Measurements from ENCODE around the gene TOPBP1.

The TOPBP1 gene

GRCh38 chr3:133659806-133660205, 1.9 kb downstream of the TOPBP1 start:
- peaks cover 43% of the 10 kb centered on the region for H3K79me2 ChIP-seq (ENCODE audit: low read length)
- H3K27me3 ChIP-seq (ENCODE audit: low read depth, low read length), result no peaks in the 10 kb centered on the region
- H3K4me2 ChIP-seq (ENCODE audit: low read length), result peak overlapping the region; percentile 89
- H4K20me1 ChIP-seq (ENCODE audit: insufficient read depth, low read length), result no peaks in the 10 kb centered on the region
- no peak overlapping the region for H2AFZ ChIP-seq (ENCODE audit: low read depth, low read length)
- H3K9ac ChIP-seq (ENCODE audit: low read length), result no peak overlapping the region
- H3K4me1 ChIP-seq (ENCODE audit: low read length), result peaks cover 30% of the 10 kb centered on the region
- H3K4me3 ChIP-seq (ENCODE audit: low read length), result peak overlapping the region; percentile 85; the same call in 1 of the 2 replicates
- H3K9me3 ChIP-seq (ENCODE audit: insufficient read depth, low read length), result no peaks in the 10 kb centered on the region
- no peak overlapping the region for H3K27ac ChIP-seq (ENCODE audit: low read length)
- H3K36me3 ChIP-seq (replicated peaks; ENCODE audit: low read depth, low read length), result peaks cover 28% of the 10 kb centered on the region
- no peak for TF ChIP-seq EZH2phosphoT487 (IDR thresholded peaks at IDR 0.05; ENCODE audit: low read depth)
- TF ChIP-seq, protein P1, sequence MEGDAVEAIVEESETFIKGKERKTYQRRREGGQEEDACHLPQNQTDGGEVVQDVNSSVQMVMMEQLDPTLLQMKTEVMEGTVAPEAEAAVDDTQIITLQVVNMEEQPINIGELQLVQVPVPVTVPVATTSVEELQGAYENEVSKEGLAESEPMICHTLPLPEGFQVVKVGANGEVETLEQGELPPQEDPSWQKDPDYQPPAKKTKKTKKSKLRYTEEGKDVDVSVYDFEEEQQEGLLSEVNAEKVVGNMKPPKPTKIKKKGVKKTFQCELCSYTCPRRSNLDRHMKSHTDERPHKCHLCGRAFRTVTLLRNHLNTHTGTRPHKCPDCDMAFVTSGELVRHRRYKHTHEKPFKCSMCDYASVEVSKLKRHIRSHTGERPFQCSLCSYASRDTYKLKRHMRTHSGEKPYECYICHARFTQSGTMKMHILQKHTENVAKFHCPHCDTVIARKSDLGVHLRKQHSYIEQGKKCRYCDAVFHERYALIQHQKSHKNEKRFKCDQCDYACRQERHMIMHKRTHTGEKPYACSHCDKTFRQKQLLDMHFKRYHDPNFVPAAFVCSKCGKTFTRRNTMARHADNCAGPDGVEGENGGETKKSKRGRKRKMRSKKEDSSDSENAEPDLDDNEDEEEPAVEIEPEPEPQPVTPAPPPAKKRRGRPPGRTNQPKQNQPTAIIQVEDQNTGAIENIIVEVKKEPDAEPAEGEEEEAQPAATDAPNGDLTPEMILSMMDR (IDR thresholded peaks at IDR 0.05; ENCODE audit: low read depth, low read length), result no peak

GRCh38 chr3:133655731-133656515, 5.8 kb downstream of the TOPBP1 start:
- no peaks in the 10 kb centered on the region for H3K9me3 ChIP-seq (ENCODE audit: insufficient read depth, low read length)
- H3K79me2 ChIP-seq (ENCODE audit: low read length), result peaks cover 28% of the 10 kb centered on the region
- H4K20me1 ChIP-seq (ENCODE audit: insufficient read depth, low read length), result no peaks in the 10 kb centered on the region
- H3K9ac ChIP-seq (ENCODE audit: low read length), result no peak overlapping the region
- no peak overlapping the region for H3K4me3 ChIP-seq (ENCODE audit: low read length)
- peaks cover 51% of the 10 kb centered on the region for H3K36me3 ChIP-seq (replicated peaks; ENCODE audit: low read depth, low read length)
- H2AFZ ChIP-seq (ENCODE audit: low read depth, low read length), result no peak overlapping the region
- H3K4me1 ChIP-seq (ENCODE audit: low read length), result peaks cover 21% of the 10 kb centered on the region
- H3K27ac ChIP-seq (ENCODE audit: low read length), result no peak overlapping the region
- H3K27me3 ChIP-seq (ENCODE audit: low read depth, low read length), result no peaks in the 10 kb centered on the region
- no peak overlapping the region for H3K4me2 ChIP-seq (ENCODE audit: low read length)
- TF ChIP-seq, protein P1 (IDR thresholded peaks at IDR 0.05; ENCODE audit: low read depth, low read length), result no peak
- TF ChIP-seq EZH2phosphoT487 (IDR thresholded peaks at IDR 0.05; ENCODE audit: low read depth), result no peak

DNA sequence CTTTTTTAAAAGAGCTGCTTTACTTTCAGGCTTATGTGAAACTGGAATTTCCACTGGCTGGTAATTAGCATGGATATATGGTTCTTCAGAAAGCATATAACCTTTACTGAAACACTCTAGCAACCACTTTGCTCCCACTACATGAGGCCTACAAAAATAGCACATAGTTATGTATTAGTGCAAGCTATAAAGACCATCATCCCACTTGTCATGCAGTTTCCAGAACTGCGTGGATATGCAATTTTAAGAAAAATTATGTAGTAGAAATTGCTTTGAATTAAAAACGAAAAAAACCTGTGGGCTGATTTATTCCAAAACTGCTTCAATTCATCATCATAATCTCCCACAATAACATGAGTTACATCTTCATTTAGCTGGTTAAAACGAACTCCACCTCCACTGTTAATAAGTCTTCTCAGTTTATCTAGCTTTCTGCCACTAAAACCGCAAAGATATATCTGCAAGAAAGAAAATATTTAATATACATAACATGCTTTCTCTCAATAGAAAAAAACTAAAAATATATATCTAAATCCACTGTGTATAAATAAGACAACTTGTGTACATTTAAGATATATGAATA, 12.2 kb downstream of the TOPBP1 start:
- no peak overlapping the region for H2AFZ ChIP-seq (ENCODE audit: low read depth, low read length)
- H3K27me3 ChIP-seq (ENCODE audit: low read depth, low read length), result no peaks in the 10 kb centered on the region
- H3K27ac ChIP-seq (ENCODE audit: low read length), result no peak overlapping the region
- H3K9ac ChIP-seq (ENCODE audit: low read length), result no peak overlapping the region
- TF ChIP-seq EZH2phosphoT487 (IDR thresholded peaks at IDR 0.05; ENCODE audit: low read depth), result no peak
- TF ChIP-seq, protein P1 (IDR thresholded peaks at IDR 0.05; ENCODE audit: low read depth, low read length), result no peak
- no peak overlapping the region for H3K4me2 ChIP-seq (ENCODE audit: low read length)
- 0 out of 2 replicates have a peak, but pooled peaks cover 8% of the 10 kb centered on the region for H3K79me2 ChIP-seq (ENCODE audit: low read length)
- H3K9me3 ChIP-seq (ENCODE audit: insufficient read depth, low read length), result no peaks in the 10 kb centered on the region
- H3K36me3 ChIP-seq (replicated peaks; ENCODE audit: low read depth, low read length), result peaks cover 55% of the 10 kb centered on the region
- no peak overlapping the region for H3K4me3 ChIP-seq (ENCODE audit: low read length)
- H3K4me1 ChIP-seq (ENCODE audit: low read length), result no peaks in the 10 kb centered on the region
- no peaks in the 10 kb centered on the region for H4K20me1 ChIP-seq (ENCODE audit: insufficient read depth, low read length)

DNA sequence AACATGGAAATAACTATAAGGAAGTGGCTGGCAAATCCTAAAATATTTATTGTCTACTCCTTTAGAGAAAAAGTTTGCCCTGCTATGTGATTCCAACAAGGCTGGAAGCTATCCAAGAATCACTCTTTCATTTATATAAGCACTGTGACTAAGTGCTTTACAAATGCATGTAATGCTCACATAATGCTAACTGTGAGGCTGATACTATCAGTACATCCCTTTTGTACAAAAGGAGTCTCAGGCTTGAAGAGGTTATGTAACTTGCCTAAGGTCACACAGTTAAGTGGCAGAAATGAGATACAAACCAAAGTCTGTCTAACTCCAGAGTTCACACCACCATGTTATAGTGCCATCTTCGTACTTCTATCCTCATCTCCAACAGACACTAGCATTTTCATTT, 17.0 kb downstream of the TOPBP1 start:
- H3K27ac ChIP-seq (ENCODE audit: low read length), result no peak overlapping the region
- TF ChIP-seq EZH2phosphoT487 (IDR thresholded peaks at IDR 0.05; ENCODE audit: low read depth), result no peak
- TF ChIP-seq, protein P1 (IDR thresholded peaks at IDR 0.05; ENCODE audit: low read depth, low read length), result no peak
- no peaks in the 10 kb centered on the region for H3K4me1 ChIP-seq (ENCODE audit: low read length)
- H3K9me3 ChIP-seq (ENCODE audit: insufficient read depth, low read length), result no peaks in the 10 kb centered on the region
- peaks cover 73% of the 10 kb centered on the region for H3K36me3 ChIP-seq (replicated peaks; ENCODE audit: low read depth, low read length)
- H3K4me3 ChIP-seq (ENCODE audit: low read length), result no peak overlapping the region
- no peaks in the 10 kb centered on the region for H4K20me1 ChIP-seq (ENCODE audit: insufficient read depth, low read length)
- H3K79me2 ChIP-seq (ENCODE audit: low read length), result 0 out of 2 replicates have a peak, but pooled peaks cover 8% of the 10 kb centered on the region
- H3K4me2 ChIP-seq (ENCODE audit: low read length), result no peak overlapping the region
- H3K9ac ChIP-seq (ENCODE audit: low read length), result no peak overlapping the region
- H3K27me3 ChIP-seq (ENCODE audit: low read depth, low read length), result no peaks in the 10 kb centered on the region
- H2AFZ ChIP-seq (ENCODE audit: low read depth, low read length), result no peak overlapping the region
